ENCODE measurements around the gene OTOGL. TPM values are rescaled to one million over a fixed set of nuclear protein-coding genes. Genes with fewer than 3 reads are reported as not detected.

The OTOGL gene
- total RNA-seq, 1 donor from 2014 or later = 0.26 TPM

- DNase-seq (ENCODE audit: low read depth in 2 of 2) = peak in 1 of 2 donors; percentile 12
Observed at GRCh38 chr12:80364056-80364455, 264.7 kb downstream of the OTOGL start.

- no peak for DNase-seq (ENCODE audit: low read depth in 2 of 2)
Observed at GRCh38 chr12:80373666-80374065, 274.3 kb downstream of the OTOGL start.

- no peak for DNase-seq (ENCODE audit: low read depth in 2 of 2)
Observed at GRCh38 chr12:80374615-80375014, 275.3 kb downstream of the OTOGL start.

GRCh38 chr12:80377140-80377794 is 277.9 kb downstream of the OTOGL start:
- no peak for DNase-seq (ENCODE audit: low read depth in 2 of 2)

- DNase-seq (ENCODE audit: low read depth in 2 of 2) = no peak
Observed at GRCh38 chr12:80381121-80381520, 281.8 kb downstream of the OTOGL start.

GRCh38 chr12:80382254-80382653 is 282.9 kb downstream of the OTOGL start:
- DNase-seq (ENCODE audit: low read depth in 2 of 2) = no peak

- DNase-seq (ENCODE audit: low read depth in 2 of 2) = no peak
Observed at GRCh38 chr12:80400571-80400991, 301.2 kb downstream of the OTOGL start.

- DNase-seq (ENCODE audit: low read depth in 2 of 2) = no peak
Observed at GRCh38 chr12:80401191-80401590, 301.9 kb downstream of the OTOGL start.

- DNase-seq (ENCODE audit: low read depth in 2 of 2) = no peak
Observed at GRCh38 chr12:80404629-80405028, 305.3 kb downstream of the OTOGL start.

- DNase-seq (ENCODE audit: low read depth in 2 of 2) = no peak
Observed at GRCh38 chr12:80406253-80406652, 306.9 kb downstream of the OTOGL start.

- no peak for DNase-seq (ENCODE audit: low read depth in 2 of 2)
Observed at GRCh38 chr12:80411787-80412186, 312.4 kb downstream of the OTOGL start.

- DNase-seq (ENCODE audit: low read depth in 2 of 2) = peak; percentile 27 to 52
Observed at GRCh38 chr12:80412343-80412953, 313.1 kb downstream of the OTOGL start.

GRCh38 chr12:80413462-80413861 is 314.1 kb downstream of the OTOGL start:
- no peak for DNase-seq (ENCODE audit: low read depth in 2 of 2)

- no peak for DNase-seq (ENCODE audit: low read depth in 2 of 2)
Observed at GRCh38 chr12:80415466-80415865, 316.1 kb downstream of the OTOGL start.

- DNase-seq (ENCODE audit: low read depth in 2 of 2) = no peak
Observed at GRCh38 chr12:80419644-80420043, 320.3 kb downstream of the OTOGL start.

GRCh38 chr12:80420075-80420474 is 320.7 kb downstream of the OTOGL start:
- DNase-seq (ENCODE audit: low read depth in 2 of 2) = no peak

GRCh38 chr12:80422550-80422949 is 323.2 kb downstream of the OTOGL start:
- no peak for DNase-seq (ENCODE audit: low read depth in 2 of 2)

Other genes with a start within 250 kb of the OTOGL start
- gene PPP1R12A, start 164.4 kb upstream of the OTOGL start, total RNA-seq = 51.7 and 53.2 TPM in 2 replicates

Data from dermis microvascular lymphatic vessel endothelial cell (primary cell).